Cardiac muscle cell (in vitro differentiated cells and primary cell): ENCODE data around the gene SH2D1B. TPM values are rescaled to one million over a fixed set of nuclear protein-coding genes. Genes with fewer than 3 reads are reported as not detected.

Experiments
- DNase-seq, 2 donors: peaks; one replicate each; pipeline versions ENCODE4 v3.0.0 to v3.0.0-alpha.2; 2010 to 2017; ENCODE audit warnings: low read depth in 1 of 2, low spot score in 1 of 2
- H3K27ac ChIP-seq: fragments of 200-600 bp; sonication (generic); 2 replicates; pipeline ENCODE4 v1.5.1; 2016
- H3K27me3 ChIP-seq: fragments of 200-600 bp; sonication (generic); 2 replicates; pipeline ENCODE4 v1.6.0; 2016; ENCODE audit warnings: control low read depth
- H3K36me3 ChIP-seq: fragments of 200-600 bp; sonication (generic); 2 replicates; pipeline ENCODE4 v1.5.1; 2016; ENCODE audit warnings: control low read depth
- H3K4me1 ChIP-seq: fragments of 200-600 bp; sonication (generic); 2 replicates; pipeline ENCODE4 v1.8.1; 2017; ENCODE audit warnings: low read depth, mild to moderate bottlenecking, mixed run types
- H3K4me3 ChIP-seq: fragments of 200-600 bp; sonication (generic); 2 replicates; pipeline ENCODE4 v1.5.1; 2016; ENCODE audit warnings: mild to moderate bottlenecking
- H3K9me3 ChIP-seq: fragments of 200-600 bp; sonication (generic); 2 replicates; pipeline ENCODE4 v1.5.1; 2017; ENCODE audit warnings: low read depth, mild to moderate bottlenecking, control low read depth
- polyA plus RNA-seq: library from polyadenylated mRNA; unstranded; fragments of >200 nt; fragmentation: Nextera tagmentation; extraction: Ambion mirVana; gene quantifications from 2 replicates; pipeline ENCODE4 v1.2.1, GENCODE V29; 2016
- total RNA-seq: library from RNA; depleted of rRNA; stranded (reverse); fragments of >200 nt; gene quantifications from 2 replicates; pipeline ENCODE4 v1.2.3, GENCODE V29; 2016
- TF ChIP-seq, protein P1 (sequence below): IDR thresholded peaks from 2 replicates; pipeline ENCODE4 v1.5.1; 2012; ENCODE audit warnings: low read depth, mild to moderate bottlenecking, low read length

SH2D1B gene
- total and polyA plus RNA-seq, 2 experiments from 2014 or later: 0.06 to 0.26 TPM

DNA sequence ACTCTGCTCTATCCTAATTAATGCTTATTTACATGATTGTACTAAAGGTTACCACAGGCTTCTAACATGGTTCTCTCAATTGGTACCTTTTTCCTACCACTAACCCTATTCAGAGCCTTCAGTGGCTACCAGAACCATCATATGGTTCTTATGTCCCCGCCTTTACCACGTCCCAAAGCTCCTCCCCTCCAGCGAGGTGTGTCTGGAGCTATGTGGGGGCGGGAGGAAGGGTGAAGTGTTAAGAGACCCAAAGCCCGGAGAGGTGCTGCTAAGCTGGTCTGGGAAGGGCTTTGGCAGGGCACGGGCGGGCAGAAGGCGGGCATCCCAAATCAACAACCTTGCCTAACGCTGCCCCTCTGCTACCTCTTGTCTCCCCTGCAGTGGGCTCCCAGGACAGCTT is 45.3 kb downstream of the SH2D1B start:
- Histone ChIP-seq H3K4me3 (no peak overlapping the region), H3K4me1 (peaks cover 14% of the 10 kb centered on the region), H3K9me3 (no peaks in the 10 kb centered on the region), H3K27ac (no peak overlapping the region), H3K27me3 (no peaks in the 10 kb centered on the region), H3K36me3 (peaks cover 9% of the 10 kb centered on the region)
- TF ChIP-seq, protein P1, sequence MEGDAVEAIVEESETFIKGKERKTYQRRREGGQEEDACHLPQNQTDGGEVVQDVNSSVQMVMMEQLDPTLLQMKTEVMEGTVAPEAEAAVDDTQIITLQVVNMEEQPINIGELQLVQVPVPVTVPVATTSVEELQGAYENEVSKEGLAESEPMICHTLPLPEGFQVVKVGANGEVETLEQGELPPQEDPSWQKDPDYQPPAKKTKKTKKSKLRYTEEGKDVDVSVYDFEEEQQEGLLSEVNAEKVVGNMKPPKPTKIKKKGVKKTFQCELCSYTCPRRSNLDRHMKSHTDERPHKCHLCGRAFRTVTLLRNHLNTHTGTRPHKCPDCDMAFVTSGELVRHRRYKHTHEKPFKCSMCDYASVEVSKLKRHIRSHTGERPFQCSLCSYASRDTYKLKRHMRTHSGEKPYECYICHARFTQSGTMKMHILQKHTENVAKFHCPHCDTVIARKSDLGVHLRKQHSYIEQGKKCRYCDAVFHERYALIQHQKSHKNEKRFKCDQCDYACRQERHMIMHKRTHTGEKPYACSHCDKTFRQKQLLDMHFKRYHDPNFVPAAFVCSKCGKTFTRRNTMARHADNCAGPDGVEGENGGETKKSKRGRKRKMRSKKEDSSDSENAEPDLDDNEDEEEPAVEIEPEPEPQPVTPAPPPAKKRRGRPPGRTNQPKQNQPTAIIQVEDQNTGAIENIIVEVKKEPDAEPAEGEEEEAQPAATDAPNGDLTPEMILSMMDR: no peak
- no peak for DNase-seq

- Histone ChIP-seq H3K4me1 (peaks cover 14% of the 10 kb centered on the region), H3K9me3 (no peaks in the 10 kb centered on the region), H3K36me3 (peaks cover 9% of the 10 kb centered on the region), H3K27ac (no peak overlapping the region), H3K4me3 (no peak overlapping the region), H3K27me3 (no peaks in the 10 kb centered on the region)
- TF ChIP-seq, protein P1: no peak
- no peak for DNase-seq
Observed at GRCh38 chr1:162366149-162366548, 45.8 kb downstream of the SH2D1B start.

- no peak for DNase-seq
- H3K36me3 ChIP-seq: peaks cover 9% of the 10 kb centered on the region
- peaks cover 14% of the 10 kb centered on the region for H3K4me1 ChIP-seq
- H3K27ac ChIP-seq: no peak overlapping the region
- H3K27me3 ChIP-seq: no peaks in the 10 kb centered on the region
- TF ChIP-seq, protein P1: no peak
- no peaks in the 10 kb centered on the region for H3K9me3 ChIP-seq
- H3K4me3 ChIP-seq: no peak overlapping the region
Observed at GRCh38 chr1:162365284-162366020, 46.5 kb downstream of the SH2D1B start.

DNA sequence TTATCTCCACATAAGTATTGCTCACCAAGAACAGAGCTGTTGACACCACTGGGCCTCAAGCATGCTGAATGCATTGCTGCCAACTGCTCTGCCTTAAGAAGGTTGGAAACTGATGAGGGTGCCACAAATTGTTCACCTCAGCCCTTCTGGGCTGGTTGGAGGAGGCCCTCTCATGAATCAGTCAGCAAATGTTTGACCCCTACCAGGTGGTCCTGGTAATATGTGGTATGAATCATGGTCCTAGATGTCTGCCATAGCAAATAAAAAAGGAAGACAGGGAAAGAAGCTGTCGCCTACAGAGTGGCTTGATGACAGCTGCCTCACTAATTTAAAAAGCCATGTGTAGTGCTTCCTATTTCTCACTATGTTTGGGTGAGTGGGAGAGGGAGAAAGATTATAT is 47.4 kb downstream of the SH2D1B start:
- TF ChIP-seq, protein P1: no peak
- no peak overlapping the region for H3K4me3 ChIP-seq
- no peaks in the 10 kb centered on the region for H3K9me3 ChIP-seq
- H3K36me3 ChIP-seq: peaks cover 9% of the 10 kb centered on the region
- no peaks in the 10 kb centered on the region for H3K27me3 ChIP-seq
- H3K4me1 ChIP-seq: peaks cover 14% of the 10 kb centered on the region
- no peak for DNase-seq
- no peak overlapping the region for H3K27ac ChIP-seq

- Histone ChIP-seq H3K4me3 (no peak overlapping the region), H3K27me3 (no peaks in the 10 kb centered on the region), H3K36me3 (peaks cover 9% of the 10 kb centered on the region), H3K9me3 (no peaks in the 10 kb centered on the region), H3K4me1 (peaks cover 14% of the 10 kb centered on the region), H3K27ac (no peak overlapping the region)
- DNase-seq: no peak
- TF ChIP-seq, protein P1: no peak
Observed at GRCh38 chr1:162363823-162364222, 48.1 kb downstream of the SH2D1B start.
